Epithelial cell of esophagus (primary cell): ENCODE measurements around the gene NT5DC3.

Experiments
- DNase-seq: peaks from one replicate; pipeline ENCODE4 v3.0.0; 2010; ENCODE audit warnings: low read depth
- H3K4me3 ChIP-seq: 2 replicates; pipeline ENCODE4 v1.5.1; 2011; ENCODE audit warnings: mild to moderate bottlenecking, low read length, control low read depth
- TF ChIP-seq, protein P1 (sequence below): IDR thresholded peaks from 2 replicates; pipeline ENCODE4 v1.5.1; 2011; ENCODE audit warnings: low read depth, mild to moderate bottlenecking, low read length, control low read depth, inconsistent platforms; ENCODE audit not compliant: insufficient read depth; ENCODE audit errors: missing control alignments

The NT5DC3 gene

DNA sequence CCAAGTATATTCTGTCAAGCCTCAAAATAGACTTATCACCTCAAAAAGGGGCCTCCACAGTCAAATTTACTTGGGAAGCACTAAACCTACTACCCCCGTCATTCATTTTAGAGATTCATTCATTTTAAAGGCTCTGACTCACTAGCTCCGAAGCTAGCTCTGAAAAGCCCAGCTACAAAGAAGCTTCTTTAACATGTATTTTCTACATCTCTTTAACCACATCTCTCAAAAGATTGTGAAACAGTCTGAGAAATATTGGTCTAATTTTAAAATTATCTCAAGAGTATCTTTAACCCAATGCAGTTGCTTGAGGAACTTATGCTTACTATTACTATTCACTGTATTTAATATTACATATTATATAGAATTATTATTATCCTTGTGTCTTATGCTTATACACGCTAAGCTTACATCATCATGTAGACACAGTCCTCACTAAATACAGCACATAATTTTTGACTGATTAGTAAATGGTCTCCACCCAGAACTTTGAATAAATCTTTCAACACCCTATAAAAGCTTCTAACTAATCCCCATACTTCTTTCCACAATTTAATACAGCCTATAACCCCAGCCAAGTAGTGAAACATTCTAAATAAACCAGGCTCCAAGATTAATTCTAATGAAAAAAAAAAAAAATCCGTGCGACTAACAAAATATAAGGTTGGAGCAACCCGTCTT is 7.8 kb downstream of the NT5DC3 start:
- TF ChIP-seq, protein P1, sequence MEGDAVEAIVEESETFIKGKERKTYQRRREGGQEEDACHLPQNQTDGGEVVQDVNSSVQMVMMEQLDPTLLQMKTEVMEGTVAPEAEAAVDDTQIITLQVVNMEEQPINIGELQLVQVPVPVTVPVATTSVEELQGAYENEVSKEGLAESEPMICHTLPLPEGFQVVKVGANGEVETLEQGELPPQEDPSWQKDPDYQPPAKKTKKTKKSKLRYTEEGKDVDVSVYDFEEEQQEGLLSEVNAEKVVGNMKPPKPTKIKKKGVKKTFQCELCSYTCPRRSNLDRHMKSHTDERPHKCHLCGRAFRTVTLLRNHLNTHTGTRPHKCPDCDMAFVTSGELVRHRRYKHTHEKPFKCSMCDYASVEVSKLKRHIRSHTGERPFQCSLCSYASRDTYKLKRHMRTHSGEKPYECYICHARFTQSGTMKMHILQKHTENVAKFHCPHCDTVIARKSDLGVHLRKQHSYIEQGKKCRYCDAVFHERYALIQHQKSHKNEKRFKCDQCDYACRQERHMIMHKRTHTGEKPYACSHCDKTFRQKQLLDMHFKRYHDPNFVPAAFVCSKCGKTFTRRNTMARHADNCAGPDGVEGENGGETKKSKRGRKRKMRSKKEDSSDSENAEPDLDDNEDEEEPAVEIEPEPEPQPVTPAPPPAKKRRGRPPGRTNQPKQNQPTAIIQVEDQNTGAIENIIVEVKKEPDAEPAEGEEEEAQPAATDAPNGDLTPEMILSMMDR = no peak
- DNase-seq = no peak
- H3K4me3 ChIP-seq = no peak overlapping the region

DNA sequence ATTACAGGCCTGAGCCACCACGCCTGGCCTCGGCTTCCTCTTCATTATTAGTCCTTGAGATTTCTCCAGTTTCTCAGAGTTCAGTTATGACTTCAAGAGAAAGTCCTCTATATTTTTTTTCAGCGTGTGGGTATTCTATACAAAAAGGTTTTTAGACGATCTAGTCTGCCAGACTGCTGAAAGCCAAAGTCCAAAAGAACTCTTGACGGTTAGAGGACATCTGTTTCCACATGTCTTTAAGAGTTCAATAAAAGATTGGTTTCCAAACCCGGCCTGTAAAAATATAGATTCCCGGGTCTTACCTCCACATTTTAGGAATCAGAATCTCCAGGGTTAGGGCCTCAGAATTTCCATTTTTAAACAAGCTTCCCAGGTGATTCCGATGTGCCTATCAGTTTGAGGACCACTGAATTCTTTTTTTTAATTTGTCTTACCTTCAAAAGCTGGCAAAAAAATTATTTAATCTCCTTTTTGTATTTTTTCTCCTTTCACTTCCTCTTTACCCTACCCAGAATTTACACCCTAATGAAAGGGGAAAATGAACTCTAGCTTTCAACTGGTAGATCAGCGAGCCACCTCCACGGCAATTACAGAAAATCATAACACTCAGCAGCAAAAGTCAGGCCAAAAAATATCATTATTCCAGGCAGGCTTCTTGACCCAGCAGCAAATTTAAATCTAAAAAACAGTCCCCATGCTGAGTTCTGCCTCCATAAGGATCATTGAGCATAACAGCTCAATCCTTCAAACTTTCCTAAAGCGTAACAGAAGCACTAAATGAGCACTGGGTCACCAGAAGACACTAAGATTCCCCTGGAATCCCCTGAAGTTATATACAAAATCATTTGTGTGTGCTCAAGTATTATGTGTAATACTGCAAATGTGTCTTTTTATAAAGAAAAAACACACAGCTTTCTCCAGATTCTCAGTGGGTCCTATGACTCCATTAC is 8.7 kb downstream of the NT5DC3 start:
- DNase-seq = no peak
- no peak overlapping the region for H3K4me3 ChIP-seq
- TF ChIP-seq, protein P1 = no peak

DNA sequence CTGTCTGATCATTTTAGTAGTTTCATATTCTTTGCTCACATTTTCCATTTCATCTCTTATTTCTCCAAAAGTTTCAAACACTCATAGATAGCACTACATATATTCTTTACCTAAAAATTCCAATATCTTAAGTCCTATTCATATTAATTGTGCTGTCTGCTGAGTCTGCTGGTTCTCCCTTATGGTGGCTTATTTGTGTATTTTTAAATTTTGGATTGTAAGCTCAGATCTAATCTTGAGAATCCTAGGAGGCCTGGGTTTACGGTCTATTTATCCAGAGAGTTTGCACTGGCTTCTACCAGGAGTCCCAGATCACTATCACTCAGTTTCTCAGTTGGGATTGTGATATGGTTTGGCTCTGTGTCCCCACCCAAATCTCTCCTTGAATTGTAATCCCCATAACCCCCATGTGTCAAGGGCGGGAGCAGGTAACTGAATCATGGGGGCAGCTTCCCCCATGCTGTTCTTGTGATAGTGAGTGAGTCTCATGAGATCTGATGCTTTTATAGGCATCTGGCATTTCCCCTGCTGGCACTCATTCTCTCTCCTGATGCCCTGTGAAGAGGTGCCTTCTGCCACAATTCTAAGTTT is 10.2 kb downstream of the NT5DC3 start:
- DNase-seq = no peak
- no peak overlapping the region for H3K4me3 ChIP-seq
- TF ChIP-seq, protein P1 = no peak

DNA sequence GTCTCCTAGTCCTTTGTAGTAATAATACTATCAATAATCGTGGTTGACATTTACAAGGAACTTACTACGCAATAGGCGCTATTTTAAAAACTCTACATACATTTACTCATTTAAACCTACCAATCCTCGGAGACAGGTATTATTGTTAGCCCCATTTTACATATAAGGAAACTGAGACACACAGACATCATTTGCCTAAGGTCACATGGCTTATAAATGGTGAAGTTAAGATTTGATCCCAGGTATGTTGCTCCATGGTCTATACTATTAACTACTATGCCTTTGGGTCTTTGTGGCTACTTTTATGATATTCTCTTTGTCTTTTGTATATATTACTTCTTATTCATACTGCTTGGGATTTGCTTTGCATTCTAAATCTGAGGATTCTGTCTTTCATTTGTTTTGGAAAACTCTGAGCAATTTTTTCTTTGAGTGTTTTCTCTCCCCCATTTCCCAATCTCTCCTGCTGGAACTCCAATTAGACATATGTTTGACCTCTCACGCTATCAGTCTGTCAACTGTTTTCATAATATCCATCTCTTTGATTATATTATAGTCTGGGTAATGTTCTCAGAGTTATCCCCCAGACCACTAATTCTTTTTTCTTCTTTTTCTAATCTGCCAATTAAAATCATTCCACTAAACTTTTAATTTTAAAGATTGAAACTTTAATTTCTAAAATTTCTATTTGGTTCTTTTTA is 10.9 kb downstream of the NT5DC3 start:
- no peak for DNase-seq
- TF ChIP-seq, protein P1 = no peak
- H3K4me3 ChIP-seq = no peak overlapping the region

DNA sequence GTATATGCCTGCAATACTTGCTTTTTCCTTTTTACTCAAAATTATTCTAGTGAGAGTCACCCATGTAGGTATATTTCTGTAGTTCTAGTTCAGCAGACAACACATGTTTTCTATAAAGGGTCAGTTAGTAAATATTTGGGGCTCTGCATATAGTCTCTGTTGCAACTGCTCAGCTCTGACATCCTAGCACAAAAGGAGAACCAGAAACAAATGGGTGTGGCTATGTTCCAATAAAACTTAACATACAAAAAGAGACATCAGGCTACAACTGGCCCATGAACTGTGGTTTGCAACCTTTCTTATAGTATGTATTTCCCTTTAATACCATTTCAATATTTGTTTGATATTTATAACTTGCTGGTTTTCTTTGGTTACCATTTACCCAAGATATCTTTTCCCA is 11.9 kb downstream of the NT5DC3 start:
- H3K4me3 ChIP-seq = no peak overlapping the region
- TF ChIP-seq, protein P1 = no peak
- DNase-seq = no peak

DNA sequence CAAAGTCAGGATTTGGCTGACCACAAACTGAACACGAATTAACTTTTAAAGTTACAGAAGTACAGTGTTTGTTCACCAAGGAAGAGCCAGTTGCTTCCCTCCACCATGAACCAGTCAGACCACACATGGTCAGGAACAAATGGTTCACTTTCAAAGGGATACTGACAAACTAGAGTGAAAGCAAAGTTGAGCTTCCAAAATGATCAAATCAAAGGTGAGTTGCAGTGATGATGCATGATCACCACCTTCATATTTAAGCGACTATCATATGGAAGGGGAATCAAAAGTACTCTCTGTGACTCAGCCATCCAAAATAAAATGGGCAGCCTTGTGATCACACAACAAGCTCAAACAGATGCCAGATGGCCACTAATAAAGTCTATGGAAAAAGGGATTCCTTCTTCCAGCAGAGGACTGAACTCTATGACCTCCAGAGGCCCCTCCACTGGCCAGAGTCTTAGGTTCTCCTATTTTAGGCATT is 13.1 kb downstream of the NT5DC3 start:
- TF ChIP-seq, protein P1 = no peak
- no peak overlapping the region for H3K4me3 ChIP-seq
- peak; percentile 44 for DNase-seq
